AG08396 (cell line): Measurements from ENCODE around the gene MAP3K20.
"Not testable (repeated sequence)": the region's sequence is repeated elsewhere in the genome, so short reads cannot be mapped to it uniquely, and the experiment has no call there.

ENCODE experiments used
- DNase-seq: peaks from one replicate; pipeline ENCODE4 v3.0.0; 2012; ENCODE audit warnings: low spot score, mixed read lengths

The MAP3K20 gene

DNA sequence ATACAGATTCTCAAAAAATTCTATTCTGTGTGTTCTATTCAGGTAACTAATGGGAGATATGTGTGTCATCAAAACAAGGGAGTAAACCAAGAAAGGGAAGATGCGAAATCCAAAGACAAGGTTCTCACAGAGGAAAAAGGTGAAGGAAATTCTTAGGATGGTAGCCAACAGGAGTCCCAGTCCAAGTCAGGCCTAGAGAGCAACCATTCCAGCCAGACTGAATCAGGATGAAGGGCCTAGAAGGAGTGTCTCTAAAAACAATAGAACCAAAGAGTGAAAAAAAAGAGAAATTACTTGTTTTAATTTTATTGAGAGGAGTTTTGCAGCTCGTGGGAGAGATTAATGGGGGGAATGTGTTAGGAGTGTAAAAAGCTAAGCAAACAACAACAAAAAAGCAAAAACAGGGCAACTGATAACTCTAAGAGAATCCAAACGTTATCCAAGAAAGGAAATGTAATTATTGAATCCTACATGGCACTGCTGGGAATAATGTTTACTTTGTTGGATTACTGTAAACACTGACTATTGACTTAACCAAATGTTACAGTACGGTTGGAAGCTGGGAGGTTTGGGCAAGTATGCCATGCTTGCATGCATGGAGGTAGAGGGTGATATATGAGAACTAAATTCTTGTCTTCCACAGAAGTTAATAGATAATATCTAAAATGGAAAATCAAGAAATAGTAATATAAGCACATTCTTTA, 12.3 kb downstream of the MAP3K20 start:
- DNase-seq, result no peak

DNA sequence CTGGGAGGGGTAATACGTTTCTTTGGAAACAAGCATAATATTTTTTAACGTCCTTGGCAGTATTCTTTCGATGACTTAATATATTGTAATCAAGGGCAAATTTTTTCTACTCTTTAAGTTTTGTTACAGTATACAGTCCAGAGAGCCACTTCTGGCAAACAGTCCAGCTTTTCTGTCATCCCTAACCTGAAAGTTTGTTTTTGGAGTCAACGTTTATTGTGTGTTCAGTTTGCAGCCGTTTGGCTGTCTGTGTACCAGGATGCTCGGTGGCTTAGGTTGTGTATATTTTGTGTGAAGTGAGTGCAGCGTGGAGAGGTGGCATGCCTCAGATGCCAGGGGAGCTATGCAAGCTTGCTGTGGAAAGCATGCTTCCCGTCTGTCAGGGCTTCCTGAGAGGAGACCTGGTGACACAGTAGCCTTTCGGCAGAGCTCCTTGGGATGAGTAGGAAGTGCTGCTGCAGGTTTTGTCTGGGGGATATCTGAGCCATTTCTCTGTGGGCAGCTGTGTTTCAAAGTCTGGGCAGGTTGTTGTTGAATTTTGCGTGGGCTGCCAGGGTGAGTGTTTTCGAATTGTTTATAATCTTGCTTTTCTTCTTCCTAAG, 14.7 kb downstream of the MAP3K20 start:
- DNase-seq, result peak; percentile 62

DNA sequence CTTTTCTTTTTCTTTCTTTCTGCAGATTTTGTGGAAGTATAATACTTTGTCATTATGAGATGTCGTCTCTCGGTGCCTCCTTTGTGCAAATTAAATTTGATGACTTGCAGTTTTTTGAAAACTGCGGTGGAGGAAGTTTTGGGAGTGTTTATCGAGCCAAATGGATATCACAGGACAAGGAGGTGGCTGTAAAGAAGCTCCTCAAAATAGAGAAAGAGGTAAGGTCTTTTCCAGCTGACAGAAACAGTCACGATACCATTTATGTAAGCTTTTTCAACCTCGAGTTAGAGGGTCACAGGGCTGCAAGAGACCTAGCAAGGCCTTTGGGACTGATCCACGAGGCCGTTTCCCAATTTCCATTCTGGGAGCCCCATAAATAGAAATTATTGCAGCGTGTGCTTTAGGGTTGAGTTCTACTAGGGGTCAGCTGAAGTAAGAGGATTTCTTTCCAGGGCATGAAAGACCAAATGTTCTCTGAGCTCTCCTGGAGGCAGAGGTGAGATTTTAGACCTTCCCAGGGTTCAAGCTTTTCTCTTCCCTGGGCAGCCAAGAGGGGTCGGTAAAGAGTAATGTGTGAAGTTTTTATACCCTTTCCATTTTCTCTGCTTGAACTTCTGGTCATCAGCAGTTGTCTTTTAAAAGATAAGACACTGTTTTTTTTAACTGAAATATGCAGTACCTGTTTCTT, 15.5 kb downstream of the MAP3K20 start:
- no peak for DNase-seq

DNA sequence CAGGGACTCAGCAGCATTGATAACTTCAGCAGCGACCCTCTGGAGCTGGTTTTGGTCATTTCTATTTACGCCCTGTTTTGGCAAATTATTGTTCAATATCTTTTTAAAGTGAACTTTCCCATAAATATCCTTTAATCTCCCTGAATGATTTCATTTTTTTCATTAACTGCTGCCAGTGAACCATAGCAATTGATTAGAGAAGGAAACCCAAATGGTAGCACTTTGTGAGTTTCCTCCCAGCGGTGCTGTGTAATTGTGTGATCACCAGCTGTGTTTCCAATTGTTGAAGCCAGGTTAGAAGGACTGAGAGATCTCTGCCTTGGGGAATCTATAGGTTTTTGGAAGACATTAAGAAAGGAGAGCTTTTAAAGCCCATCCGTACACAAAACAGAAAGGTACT, 16.3 kb downstream of the MAP3K20 start:
- no peak for DNase-seq

DNA sequence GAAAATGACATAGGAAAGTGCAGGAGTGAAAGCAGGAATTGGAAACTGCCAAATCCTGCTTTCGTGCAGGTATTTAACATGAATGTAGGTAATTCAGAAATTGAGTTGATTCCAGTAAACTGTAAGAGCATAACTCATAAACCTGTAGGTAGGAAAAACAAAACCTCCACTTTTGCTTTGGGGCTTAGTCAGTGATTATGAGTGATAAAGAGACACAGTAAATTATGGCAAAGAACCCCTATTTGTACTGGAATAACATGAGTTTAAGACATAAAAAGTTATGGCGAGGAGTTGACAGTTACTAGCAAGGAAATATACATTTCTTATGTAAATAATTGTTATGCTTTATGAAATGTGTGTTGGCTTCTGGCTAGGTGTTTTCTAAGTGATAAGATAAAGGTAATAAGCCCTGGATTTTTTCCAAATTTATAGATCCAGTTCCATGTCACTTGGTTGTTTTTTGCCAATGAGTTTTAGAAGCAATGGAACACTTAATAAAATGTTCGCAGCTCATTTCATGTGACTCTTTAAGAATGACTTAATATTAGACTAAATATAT, 17.3 kb downstream of the MAP3K20 start:
- DNase-seq, result no peak

DNA sequence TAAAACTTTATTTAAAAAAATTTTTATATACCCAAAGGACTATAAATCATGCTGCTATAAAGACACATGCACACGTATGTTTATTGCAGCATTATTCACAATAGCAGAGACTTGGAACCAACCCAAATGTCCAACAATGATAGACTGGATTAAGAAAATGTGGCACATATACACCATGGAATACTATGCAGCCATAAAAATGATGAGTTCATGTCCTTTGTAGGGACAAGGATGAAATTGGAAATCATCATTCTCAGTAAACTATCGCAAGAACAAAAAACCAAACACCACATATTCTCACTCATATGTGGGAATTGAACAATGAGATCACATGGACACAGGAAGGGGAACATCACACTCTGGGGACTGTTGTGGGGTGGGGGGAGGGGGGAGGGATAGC, 18.0 kb downstream of the MAP3K20 start:
- not testable (repeated sequence) for DNase-seq

DNA sequence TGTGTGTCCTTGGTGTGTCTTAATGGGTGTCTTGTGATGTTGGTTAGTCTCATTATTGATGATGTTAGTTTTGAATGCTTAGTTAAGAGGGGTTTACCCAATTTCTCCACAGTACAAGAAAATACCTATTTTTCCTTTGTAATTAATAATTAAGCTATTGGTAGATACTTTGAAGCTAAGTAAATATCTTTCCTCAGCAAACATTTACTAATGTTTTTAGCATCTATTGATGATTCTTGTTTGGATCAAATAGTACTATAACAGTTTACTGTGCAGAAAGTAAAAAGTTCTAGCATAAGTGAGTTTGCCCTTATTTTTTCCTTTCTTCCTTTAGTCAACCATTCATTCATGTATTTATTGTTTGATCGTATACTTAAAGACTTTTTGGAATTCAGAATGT, 19.1 kb downstream of the MAP3K20 start:
- DNase-seq, result no peak

DNA sequence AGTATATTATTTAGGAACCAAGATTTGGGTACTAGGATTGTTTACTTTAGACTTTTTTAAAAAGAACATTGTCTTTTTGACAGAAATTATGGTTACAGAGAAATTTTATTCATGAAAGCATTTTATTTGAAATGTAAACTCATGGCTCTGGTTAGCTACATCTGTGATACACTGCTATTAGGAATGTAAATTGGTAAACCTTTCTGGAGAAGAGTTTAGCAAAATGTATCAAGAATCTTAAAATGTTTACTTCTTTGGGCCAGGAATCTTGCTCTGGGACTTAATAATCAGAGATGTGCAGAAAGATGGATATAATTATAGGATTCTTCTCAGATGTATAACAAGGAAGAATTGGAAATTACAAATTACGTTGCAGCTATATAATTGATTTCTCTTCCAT, 19.7 kb downstream of the MAP3K20 start:
- no peak for DNase-seq

DNA sequence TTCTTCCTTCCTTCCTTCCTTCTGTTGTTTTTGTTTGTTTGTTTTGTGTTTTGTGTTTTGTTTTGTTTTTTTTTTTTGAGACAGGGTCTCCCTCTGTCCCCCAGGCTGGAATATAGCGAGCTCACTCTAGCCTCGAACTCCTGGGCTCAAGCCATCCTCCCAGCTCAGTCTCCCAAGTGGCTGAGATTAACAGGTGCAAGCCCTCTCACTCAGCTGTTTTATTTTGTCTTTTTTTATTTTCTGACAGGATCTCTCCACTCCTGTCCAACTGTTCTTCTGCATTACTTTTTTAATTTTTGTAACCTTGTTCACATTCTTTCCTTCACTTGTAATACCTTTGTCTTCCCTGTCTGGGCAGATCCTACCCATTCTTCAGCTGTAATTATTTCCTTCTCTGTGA, 23.6 kb downstream of the MAP3K20 start:
- no peak for DNase-seq

DNA sequence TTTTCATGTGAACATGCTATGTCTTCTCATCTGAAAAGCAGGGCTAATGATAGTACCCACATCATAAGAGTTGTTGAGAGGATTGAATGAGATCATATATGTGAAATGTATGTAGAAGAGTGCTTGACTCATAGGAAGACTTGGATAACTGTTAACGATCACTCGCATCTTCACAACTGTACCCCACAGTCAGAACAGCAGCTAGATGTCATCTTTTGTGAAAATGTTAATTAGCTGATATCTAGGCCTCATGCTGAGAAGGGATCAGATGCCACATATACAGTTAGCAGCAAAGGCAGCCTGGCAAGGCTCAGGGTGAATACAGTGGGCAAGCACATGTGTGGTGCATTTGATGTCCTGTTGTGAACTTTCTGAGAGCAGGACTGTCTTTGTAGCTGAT, 24.2 kb downstream of the MAP3K20 start:
- no peak for DNase-seq

DNA sequence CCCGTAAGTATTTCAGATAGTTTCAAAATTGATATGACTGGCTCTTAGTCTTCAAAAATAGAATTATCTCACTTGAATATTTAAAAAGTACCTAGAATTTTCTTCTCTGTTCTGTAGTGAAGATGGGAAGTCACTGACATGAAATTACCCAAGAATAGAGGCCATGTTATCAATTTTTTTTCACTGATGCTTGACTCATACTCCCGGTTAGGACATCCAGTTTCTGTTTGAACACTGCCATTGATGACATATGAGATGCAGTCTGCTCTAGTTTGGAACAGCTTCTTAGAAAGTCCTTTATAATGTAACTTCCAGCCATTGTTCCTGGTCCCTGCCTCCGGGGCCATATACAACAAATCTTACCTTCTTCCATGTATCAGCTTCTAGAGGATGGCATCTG, 26.0 kb downstream of the MAP3K20 start:
- peak; percentile 27 for DNase-seq

DNA sequence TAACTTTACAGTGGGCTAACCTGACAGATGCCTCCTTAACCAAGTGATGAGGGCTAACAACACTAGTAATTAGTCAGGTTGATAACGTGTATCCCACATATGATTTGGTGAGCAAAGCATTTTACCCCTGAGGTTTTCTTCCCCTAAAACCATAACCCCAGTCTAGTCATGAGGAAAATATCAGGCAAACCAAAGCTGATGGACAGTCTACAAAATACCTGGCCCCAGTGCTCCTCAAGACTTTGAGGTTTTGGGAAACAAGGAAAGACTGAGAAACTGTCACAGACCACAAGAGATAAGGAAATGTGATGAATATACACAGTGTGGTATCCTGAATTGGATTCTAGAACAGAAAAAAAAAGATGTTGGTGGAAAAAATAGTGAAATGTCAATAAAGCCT, 28.5 kb downstream of the MAP3K20 start:
- no peak for DNase-seq

DNA sequence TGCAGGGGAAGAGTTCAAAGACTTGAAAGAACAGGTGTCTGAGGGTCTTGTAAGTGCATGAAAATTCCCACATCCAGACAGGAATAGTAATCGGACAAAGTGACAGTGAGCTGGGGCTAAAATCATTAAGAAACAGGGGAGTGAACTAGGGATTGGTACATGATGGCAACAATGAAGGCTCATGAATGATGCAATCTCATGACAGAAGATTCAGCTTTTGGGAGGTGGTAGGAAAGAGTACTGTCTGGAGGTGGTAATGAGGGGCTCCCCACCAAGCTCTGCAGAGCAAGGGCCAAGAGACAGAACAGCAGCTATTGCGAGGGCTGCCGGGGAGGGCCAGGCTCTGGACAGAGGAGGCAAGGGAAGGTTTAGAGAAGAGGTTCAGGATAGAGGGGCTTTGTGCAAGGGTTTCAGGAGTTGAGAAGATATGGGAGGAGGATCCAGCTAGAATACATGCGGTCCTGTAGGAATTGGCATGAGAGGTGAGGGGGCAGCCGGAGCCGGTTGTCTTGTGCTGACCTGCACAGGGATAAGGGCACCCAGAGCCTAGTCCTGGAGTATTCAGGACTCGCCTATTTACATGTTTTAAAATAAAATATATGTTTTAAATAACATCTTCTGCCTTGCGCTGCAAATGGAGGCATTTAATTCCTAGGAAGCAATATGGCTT, 31.4 kb downstream of the MAP3K20 start:
- no peak for DNase-seq

DNA sequence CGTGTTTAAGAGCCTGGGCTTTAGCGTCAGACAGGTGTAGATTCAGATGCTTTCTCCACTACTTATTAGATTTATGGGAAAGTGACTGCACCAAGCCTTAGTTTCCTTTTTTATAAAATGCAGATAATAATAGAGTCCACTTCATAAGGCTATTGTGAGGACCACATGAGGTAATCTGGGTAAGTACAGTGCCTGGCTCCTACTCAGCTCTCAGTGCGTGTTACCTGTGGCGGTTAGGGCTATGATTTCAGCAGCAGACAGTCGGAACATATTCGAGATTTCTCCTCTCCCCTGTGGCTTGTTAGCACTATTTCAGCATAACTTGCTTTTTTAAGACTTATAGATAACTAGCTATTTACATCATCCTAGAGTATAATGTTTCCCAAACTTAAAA, 32.0 kb downstream of the MAP3K20 start:
- DNase-seq, result no peak

DNA sequence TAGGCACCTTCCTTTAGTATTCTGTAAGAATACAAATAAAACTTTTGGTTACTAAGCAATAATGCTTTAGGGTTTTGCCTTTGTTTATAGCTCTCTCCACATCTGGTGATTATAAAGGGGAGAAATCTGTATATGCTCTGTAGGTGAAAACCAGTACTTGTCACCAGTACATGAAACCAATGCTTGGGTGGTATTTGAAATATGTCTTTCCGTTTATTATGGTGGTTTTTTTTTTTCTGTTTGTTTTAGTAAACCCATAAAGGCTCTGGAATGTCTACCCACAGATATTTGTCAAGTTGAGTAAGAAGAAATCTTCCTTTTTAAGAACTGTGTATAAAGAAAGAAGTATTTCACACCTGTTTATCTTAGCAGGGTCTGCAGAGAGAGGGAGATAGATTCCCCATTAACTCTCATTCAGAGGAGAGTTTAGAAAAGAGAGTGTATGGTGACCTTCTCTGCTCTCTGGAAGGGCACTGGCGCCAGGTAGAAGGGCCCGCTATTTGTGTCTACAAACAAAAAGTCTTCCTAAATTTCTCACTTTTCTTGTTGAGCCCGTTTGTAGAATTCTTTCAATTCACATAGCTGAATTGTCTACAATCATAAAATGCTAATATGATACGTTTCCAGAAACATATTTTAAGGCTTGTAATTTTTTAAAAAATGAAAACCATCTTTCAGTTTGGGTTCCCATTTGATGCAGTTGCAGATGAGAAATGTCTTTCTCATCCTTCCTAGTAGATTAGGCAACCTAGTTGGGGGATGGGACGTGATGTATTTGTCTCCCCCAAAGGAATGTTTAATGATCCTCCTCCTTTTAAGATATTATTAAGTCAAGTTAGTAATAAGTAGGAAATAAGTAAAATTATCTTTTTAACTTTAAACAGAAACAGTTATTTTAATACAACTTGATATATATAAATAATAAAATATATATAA, 33.9 kb downstream of the MAP3K20 start:
- DNase-seq, result peak; percentile 22

DNA sequence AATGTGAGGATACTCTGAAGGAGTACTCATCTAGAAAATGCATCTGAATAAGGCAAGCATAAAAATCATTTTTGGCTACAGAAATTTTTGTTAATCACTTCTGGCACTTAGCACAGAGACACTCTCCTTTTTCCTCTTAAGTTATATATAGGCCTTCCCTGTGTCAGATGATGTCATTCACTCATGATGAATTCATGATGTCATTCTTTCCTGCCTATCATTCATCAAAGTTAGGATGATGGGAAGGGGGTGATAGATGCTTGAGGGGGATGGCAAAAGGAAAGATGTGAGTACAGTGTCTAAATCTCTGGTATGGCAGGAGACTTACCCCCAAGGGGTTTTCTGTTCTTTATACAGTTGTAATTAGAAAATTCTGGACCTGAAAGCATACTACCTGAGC, 42.0 kb downstream of the MAP3K20 start:
- DNase-seq, result no peak

DNA sequence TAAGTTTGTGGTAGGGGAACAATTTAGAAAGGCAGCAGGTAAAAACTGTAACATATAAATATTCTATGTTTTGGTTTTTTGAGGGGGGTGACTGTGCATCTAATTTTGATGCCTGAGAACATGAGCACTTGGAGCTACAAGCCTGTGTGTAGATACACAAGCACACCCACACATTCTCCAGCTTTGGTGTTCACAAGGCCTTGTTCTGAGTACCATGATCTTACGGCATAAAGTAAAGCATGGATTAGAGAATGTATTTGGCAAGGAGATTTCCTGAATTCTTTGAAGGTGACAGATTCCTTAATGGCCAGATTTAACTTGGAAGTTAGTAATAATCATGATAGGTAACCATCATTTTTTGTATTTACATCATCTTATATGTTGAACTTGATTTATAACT, 42.7 kb downstream of the MAP3K20 start:
- DNase-seq, result no peak

DNA sequence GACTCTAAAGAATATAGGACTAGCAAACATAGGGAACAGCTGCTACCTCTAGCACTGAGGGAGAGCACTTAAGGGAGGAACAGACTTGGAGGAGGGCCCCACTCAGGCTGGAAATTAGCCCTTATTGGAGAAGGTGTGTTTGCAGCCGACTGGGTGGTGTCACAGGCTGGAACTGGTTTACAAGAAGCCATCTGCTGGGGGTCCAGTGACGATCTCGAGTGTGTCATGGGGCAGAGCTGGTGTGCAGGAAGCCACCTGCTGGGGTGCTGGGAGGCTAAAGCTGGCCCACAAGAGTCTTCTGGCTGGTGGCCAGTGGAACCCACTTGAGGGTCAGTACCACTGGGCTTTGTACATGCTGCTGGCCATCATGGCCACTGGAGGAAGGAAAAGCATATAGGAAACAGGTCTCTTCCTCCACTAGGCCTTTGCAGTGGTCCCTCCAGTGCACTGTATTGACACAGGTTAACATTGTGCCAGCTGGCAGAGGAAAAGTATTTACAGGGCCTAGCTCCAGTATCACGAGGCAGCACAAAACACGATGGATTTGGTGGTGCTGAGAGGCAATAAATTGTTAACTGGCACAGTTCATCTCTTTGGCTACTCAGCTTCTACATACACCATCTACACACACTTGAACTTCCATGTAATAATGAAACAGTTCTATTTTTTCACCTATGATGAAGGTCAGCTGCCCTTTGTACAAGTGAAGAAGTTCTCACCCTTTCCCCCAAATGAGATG, 43.6 kb downstream of the MAP3K20 start:
- no peak for DNase-seq

DNA sequence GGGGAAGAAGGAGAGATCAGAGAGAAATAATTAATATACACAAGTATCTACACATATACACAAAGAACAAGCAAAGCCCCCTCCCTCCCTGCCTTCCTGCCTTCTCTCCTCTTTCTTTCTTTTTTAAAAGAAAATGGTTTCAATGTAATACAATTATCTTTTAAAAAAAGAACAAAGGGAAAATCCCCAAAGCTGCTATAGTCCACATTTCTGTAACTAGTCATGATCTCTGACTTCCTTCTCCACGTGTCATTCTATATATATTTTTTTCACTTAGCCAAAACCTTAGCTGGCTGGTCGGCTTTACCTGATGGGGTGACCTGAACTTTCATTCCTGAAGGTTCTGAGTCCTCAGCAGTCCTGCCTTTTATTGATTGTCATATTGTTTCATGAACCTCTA, 44.3 kb downstream of the MAP3K20 start:
- DNase-seq, result no peak

DNA sequence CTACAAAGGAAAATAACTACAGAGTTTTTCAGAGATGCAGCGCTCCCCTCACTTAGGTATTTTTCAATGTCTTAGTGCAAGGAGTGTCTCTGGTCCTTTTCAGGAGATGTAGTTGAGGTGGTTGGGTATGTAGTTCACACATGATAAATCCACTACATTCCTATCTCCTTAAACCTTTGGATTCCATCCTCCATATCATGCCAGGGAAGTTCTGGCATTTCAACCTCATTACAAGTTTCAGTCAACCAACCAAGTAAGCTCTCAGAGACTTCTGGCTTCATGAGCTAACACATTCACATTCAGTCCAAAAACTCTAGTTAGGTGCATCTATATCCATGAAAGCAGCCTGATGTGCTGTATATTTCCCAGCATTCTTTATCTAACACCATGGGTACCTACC, 47.3 kb downstream of the MAP3K20 start:
- DNase-seq, result no peak

DNA sequence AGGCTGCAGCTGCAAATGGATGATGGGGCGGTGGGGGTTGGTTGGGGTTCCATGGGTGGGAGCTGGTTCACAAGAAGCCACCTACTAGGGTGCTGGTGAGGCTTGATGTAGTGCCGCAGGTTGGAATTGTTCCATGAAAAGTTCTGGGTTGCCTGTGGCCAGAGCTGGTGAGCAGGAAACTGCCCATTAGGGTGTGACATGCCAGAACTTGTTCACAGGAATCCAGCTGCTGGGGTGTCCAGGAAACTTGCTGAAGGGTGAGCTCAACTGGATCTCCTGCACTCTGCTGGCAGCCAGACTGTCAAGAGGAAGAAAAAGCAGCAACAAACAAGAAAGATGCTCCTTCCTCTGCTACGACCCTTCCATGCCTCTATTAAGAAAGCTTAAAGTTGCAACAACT, 48.8 kb downstream of the MAP3K20 start:
- DNase-seq, result no peak
